Activated CD8-positive, alpha-beta memory T cell treated with anti-CD3 and anti-CD28 coated beads for 36 hours (primary cell): ENCODE measurements around the gene TOP1. TPM values are rescaled to one million over a fixed set of nuclear protein-coding genes. Genes with fewer than 3 reads are reported as not detected.
"Not testable (repeated sequence)": the region's sequence is repeated elsewhere in the genome, so short reads cannot be mapped to it uniquely, and the experiment has no call there.

ENCODE experiments used
- CTCF ChIA-PET: fragments of 350-600 bp; sonication (Branson Sonifier 250); formaldehyde crosslinking; loops from one replicate; lab custom pipeline; 2021; ENCODE audit warnings: antibody characterized with exemption; lab: Charles Lee
- POLR2A ChIA-PET: fragments of 350-600 bp; sonication (Branson Sonifier 250); formaldehyde crosslinking; loops from one replicate; lab custom pipeline; 2021; ENCODE audit warnings: antibody characterized with exemption; lab: Charles Lee
- total RNA-seq, 2 experiments: library from RNA; stranded (reverse); gene quantifications; one replicate each; pipeline ENCODE4 v1.2.3, GENCODE V29; 2021

TOP1 gene
- total RNA-seq, 2 experiments from 2014 or later: 101 to 102 TPM

GRCh38 chr20:41131594-41132387, 103.2 kb downstream of the TOP1 start:
- ChIA-PET POLR2A (no interaction called here), CTCF (interaction anchor here (0.7 to 1.0 kb wide), 2 partner anchors 18 to 165 kb away, joined by 3 read pairs; no protein-coding TSS in a partner anchor)

DNA sequence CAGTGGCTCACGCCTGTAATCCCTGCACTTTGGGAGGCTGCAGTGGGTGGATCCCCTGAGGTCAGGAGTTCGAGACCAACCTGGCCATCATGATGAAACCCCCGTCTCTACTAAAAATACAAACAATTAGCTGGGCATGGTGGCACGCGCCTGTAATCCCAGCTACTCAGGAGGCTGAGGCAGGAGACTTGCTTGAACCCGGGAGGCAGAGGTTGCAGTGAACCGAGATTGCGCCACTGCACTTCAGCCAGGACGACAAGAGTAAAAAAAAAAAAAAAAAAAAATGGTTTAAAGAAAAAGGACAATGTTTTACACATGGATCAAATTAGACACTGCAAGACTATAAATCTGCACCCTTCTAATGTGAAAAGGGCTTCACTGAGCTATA, 103.8 kb downstream of the TOP1 start:
- POLR2A ChIA-PET: not testable (repeated sequence)
- CTCF ChIA-PET: interaction anchor here (0.7 kb wide), 1 partner anchor 164 kb away, joined by 3 read pairs; no protein-coding TSS in a partner anchor

DNA sequence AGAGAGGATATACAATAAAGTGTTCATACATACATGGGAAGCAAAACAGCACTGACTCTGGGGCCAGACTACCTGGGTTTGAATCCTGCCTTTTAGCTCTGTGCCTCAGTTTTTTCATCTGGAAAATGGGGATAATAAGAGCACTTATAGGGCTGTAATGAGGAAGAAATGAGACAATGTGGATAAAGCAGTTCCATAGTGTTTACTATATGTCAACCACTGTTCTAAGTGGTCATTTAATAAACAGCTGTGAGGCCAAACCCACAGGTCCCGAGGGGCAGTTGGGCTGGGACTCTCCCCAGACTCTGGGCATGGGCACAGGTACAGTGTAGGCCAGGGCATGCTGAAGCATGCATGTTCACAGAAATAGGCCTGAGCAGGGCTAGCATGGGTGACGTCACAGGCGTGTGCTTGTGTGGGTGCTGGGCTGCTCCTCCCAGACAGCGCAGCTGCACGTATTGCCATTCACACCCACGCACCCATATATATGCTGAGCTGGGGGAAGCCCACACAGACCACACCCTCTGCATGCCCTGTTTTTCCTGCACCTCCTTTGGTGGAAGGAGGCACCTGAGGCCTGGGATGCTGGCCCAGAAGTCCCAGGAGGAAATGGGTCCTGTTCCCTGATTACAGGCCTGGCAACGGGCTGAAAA, 105.2 kb downstream of the TOP1 start:
- POLR2A ChIA-PET: interaction anchor here (0.7 to 0.9 kb wide), 2 partner anchors 102 to 196 kb away, joined by 3 to 4 read pairs; no protein-coding TSS in a partner anchor
- CTCF ChIA-PET: interaction anchor here (0.7 to 4.1 kb wide), 14 partner anchors 9 to 210 kb away, joined by 3 to 43 read pairs (median 8); partner anchors contain the start of gene LPIN3

- CTCF ChIA-PET: interaction anchor here (0.6 to 4.1 kb wide), 25 partner anchors 9 to 205 kb away, joined by 3 to 43 read pairs (median 4); partner anchors contain the start of gene LPIN3
- POLR2A ChIA-PET: interaction anchor here (0.7 to 0.9 kb wide), 2 partner anchors 103 to 195 kb away, joined by 3 to 4 read pairs; no protein-coding TSS in a partner anchor
Observed at GRCh38 chr20:41134362-41135186, 106.0 kb downstream of the TOP1 start.

GRCh38 chr20:41135187-41135887, 106.7 kb downstream of the TOP1 start:
- ChIA-PET POLR2A (no interaction called here), CTCF (interaction anchor here (0.6 to 4.1 kb wide), 24 partner anchors 8 to 204 kb away, joined by 3 to 43 read pairs (median 4); partner anchors contain the start of gene LPIN3)

DNA sequence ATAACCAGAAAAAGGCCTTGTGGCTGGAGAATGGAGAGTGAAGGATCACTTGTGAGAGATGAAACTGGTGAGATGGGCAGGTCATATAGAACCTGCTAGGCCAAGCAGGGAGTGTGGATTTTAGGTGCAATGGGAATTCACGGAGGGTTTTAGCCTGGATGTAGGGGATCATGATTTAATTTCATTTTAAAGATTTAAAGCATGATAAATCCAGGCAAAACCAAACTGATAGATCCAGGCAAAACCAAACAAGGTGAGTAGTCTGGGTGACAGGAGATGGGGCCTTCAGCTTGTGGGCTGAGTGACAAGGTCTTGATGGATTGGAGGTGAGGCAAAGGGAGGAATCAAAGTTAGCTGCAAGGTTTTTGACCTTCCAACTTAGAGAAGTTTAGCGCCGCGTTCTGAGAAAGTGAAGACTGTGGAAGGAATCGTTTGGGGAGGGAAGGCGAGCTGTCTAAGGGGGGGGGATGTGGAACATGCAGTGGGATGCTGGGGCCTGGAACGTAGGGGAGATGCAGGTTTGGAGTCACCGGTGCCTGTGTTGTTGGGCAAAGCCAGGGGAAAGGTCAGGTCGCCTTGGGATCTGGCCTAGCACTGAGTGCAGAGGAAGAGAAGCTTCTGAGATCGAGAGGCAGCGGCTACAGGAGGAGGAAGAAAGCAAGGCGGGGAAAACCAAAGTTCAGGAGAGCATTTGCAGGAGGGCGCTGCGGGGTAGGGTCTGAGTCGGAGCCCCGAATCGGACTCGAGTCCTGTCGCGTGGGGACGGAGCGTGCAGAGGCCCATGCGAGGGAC, 107.5 kb downstream of the TOP1 start:
- ChIA-PET CTCF (interaction anchor here (0.6 to 4.1 kb wide), 22 partner anchors 11 to 275 kb away, joined by 3 to 43 read pairs (median 4); partner anchors contain the start of gene LPIN3), POLR2A (interaction anchor here (7.0 kb wide), 1 partner anchor 21 kb away, joined by 71 read pairs; no protein-coding TSS in a partner anchor)

- POLR2A ChIA-PET: interaction anchor here (0.5 to 7.0 kb wide), 4 partner anchors 20 to 208 kb away, joined by 3 to 71 read pairs (median 6); no protein-coding TSS in a partner anchor
Observed at GRCh38 chr20:41136680-41137613, 108.3 kb downstream of the TOP1 start, which contains the start of gene PLCG1. Gene PLCG1 (plus strand): TSS chr20:41137543. CDS start chr20:41137642, 99 bp downstream.

DNA sequence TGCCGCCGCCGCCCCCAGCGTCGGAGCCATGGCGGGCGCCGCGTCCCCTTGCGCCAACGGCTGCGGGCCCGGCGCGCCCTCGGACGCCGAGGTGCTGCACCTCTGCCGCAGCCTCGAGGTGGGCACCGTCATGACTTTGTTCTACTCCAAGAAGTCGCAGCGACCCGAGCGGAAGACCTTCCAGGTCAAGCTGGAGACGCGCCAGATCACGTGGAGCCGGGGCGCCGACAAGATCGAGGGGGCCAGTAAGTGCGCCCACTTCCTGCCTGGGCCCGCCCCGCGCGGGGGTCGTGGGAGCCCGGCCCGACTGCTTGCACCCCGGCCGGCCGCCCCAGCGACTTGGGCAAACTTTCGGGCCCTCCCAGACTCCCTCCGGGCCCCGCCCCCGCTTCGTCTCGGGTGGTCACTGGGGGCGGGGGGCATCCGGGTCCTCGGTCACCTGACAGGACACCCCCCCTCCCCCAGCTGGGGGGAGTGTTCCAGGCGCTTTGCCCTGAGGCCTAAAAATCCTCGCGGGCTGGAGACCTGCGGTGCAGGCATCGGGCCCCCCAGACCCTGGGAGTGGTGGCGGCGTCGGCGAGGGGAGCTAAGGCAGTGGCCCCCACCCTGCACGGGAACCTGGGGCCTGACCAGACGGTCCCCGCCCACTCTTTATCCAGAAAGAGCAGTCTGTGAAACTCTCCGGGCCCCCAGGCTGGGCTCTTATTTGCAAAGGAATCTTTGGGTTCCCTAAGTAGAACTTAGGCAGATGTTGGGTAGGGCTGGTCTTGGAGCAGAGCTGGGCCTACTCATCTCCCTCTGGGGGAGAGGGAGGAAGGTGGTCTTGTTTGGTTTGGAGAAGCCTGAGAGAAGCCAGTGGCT, 109.2 kb downstream of the TOP1 start:
- POLR2A ChIA-PET: interaction anchor here (0.6 to 7.0 kb wide), 4 partner anchors 19 to 207 kb away, joined by 3 to 71 read pairs (median 4); no protein-coding TSS in a partner anchor
- CTCF ChIA-PET: interaction anchor here (0.9 to 2.0 kb wide), 7 partner anchors 12 to 197 kb away, joined by 4 to 23 read pairs (median 4); no protein-coding TSS in a partner anchor

More at GRCh38 chr20:41136680-41137613, 108.3 kb downstream of the TOP1 start, which contains the start of gene PLCG1:
- CTCF ChIA-PET: interaction anchor here (0.6 to 4.1 kb wide), 7 partner anchors 10 to 198 kb away, joined by 3 to 43 read pairs (median 4); no protein-coding TSS in a partner anchor

DNA sequence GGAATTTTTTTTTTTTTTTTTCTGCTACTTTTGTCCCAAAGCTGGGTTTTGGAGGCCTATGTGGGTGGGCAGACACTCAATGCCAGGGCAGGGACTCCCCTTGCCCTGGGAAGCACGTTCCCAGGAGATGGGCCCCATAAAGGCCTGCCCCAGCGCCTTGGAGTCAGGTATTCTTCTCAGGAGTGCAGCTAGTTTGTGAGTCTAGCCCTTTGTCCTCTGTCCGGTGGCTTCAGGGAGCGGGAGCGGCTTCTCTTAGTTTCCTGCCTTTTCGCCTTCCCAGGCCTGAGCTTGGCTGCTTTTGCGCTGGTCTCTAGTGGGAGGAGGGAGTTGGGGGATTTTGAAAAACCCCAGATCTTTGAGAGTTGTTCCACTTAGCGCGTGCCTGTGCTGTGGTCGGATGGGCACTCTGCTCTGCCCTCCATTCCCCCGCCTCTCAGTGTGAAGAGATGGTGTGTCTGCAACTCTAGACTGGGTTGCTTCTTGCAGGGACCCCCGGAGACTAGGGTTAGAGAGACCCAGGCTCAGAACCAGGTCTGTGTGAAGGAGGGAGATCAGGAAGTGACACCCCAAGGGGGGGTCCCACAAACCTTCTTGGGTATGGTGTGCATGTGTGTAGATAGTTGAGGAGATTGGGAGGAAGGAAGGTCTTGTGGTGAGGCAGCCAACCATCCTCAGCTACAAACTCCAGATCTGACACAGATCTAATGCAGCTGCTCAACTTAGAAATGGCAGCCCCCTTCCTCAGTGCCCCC, 110.0 kb downstream of the TOP1 start:
- ChIA-PET POLR2A (interaction anchor here (1.0 to 7.0 kb wide), 3 partner anchors 15 to 206 kb away, joined by 3 to 71 read pairs (median 4); no protein-coding TSS in a partner anchor), CTCF (interaction anchor here (0.9 to 2.0 kb wide), 9 partner anchors 12 to 201 kb away, joined by 3 to 23 read pairs (median 4); no protein-coding TSS in a partner anchor)

- POLR2A ChIA-PET: interaction anchor here (1.0 to 7.0 kb wide), 2 partner anchors 14 to 17 kb away, joined by 4 to 71 read pairs; no protein-coding TSS in a partner anchor
- CTCF ChIA-PET: interaction anchor here (0.9 to 2.7 kb wide), 6 partner anchors 12 to 200 kb away, joined by 3 to 23 read pairs (median 8); no protein-coding TSS in a partner anchor
Observed at GRCh38 chr20:41139227-41140093, 110.8 kb downstream of the TOP1 start.

- POLR2A ChIA-PET: interaction anchor here (7.0 kb wide), 1 partner anchor 16 kb away, joined by 71 read pairs; no protein-coding TSS in a partner anchor
- CTCF ChIA-PET: interaction anchor here (1.0 to 2.7 kb wide), 3 partner anchors 11 to 17 kb away, joined by 3 to 12 read pairs (median 8); no protein-coding TSS in a partner anchor
Observed at GRCh38 chr20:41140226-41141133, 111.9 kb downstream of the TOP1 start.
